Loucy (cell line): Measurements from ENCODE around the gene PKNOX2.

Experiments
- EZH2phosphoT487 ChIP-seq: fragments of 200-600 bp; IDR thresholded peaks from 2 replicates; pipeline ENCODE4 v1.6.1; 2018; ENCODE audit warnings: antibody characterized with exemption, mild to moderate bottlenecking, moderate library complexity, borderline replicate concordance
- TF ChIP-seq, protein P1 (sequence below): fragments of 200-600 bp; sonication (generic); conservative IDR thresholded peaks from 2 replicates; pipeline ENCODE4 v1.5.1; 2014; ENCODE audit warnings: mild to moderate bottlenecking, antibody characterized with exemption, low read length

DNA sequence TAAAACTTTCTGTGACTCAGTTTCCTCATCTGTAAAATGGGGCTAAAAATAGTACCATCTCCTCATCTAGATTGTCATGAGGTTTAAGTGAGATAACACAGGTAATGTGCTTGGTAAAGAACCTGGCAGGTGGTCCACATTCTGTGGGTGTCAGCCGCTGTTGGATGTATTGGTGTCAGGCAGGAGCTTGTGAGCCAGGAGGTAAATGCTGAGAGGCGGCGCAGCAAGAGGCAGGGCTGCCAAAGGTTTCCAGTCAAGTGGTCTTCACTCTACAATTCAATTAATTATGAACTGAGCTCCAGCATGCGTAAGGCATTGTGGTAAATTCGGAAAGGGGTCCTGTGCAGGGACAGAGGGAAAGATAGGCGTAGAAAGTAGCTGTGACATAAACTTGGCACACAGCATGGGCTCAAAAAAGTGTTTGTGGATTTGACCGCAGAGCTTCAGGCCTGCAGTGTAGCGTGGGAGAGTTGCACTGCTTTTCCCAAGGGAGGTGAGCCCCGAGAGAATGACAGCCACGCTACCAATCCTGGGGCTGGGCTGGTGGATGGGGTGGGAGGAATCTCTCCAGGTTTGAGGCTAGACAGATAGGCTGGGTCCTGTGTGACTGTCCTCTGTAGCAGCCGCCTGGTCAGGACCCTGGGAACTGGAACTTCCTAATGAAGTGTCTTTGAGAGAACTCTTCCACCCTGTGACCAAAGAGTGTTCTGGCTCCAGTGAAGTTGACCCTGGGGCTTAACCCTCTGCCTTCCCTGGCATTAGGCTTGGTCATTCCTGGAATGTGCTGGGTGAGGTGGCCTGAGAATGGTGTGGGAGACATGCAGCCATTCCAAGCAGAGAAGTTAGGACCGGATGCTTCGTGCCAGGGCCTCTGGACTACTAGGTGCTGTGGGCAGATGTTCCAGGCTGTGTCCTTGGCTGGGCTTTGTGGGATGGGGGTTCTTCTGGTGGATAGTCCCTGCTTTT, 209.2 kb downstream of the PKNOX2 start:
- TF ChIP-seq, protein P1, sequence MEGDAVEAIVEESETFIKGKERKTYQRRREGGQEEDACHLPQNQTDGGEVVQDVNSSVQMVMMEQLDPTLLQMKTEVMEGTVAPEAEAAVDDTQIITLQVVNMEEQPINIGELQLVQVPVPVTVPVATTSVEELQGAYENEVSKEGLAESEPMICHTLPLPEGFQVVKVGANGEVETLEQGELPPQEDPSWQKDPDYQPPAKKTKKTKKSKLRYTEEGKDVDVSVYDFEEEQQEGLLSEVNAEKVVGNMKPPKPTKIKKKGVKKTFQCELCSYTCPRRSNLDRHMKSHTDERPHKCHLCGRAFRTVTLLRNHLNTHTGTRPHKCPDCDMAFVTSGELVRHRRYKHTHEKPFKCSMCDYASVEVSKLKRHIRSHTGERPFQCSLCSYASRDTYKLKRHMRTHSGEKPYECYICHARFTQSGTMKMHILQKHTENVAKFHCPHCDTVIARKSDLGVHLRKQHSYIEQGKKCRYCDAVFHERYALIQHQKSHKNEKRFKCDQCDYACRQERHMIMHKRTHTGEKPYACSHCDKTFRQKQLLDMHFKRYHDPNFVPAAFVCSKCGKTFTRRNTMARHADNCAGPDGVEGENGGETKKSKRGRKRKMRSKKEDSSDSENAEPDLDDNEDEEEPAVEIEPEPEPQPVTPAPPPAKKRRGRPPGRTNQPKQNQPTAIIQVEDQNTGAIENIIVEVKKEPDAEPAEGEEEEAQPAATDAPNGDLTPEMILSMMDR: no peak
- TF ChIP-seq EZH2phosphoT487: no peak
